Right lobe of liver (tissue), 4 donors: ENCODE results near the gene VSTM2B.

Source experiments
- CTCF ChIP-seq, 4 donors: fragments of 200-600 bp in 3 of 4; fragments of 450-650 bp in 1 of 4; IDR thresholded peaks; one replicate each; pipeline versions ENCODE4 v1.5.1 to v1.8.0; 2016 to 2022; ENCODE audit warnings: antibody characterized with exemption in 4 of 4, mild to moderate bottlenecking in 2 of 4
- POLR2A ChIP-seq: fragments of 450-650 bp; IDR thresholded peaks from one replicate; pipeline ENCODE4 v1.6.1; 2017; ENCODE audit warnings: antibody characterized with exemption, mild to moderate bottlenecking
- donor health status: DM: no; HTN: no; CAD: no.
- donor health status: DM: no; HTN: no; CAD: no.
- donor health status: DM: no; HTN: yes; CAD: no.

- TF ChIP-seq POLR2A, result no peak
- TF ChIP-seq CTCF (IDR thresholded peaks at IDR 0.05), result no peak
Observed at GRCh38 chr19:29610213-29610573, 84.4 kb downstream of the VSTM2B start.
